Panc1 (cell line): ENCODE results near the gene SLC6A12. TPM values are rescaled to one million over a fixed set of nuclear protein-coding genes. Genes with fewer than 3 reads are reported as not detected.

Experiments used
- ATAC-seq: fragments of 200-7000 bp; cut with Tn5 transposase; 2 replicates; pipeline ENCODE4 v1.9.1; 2020; ENCODE audit warnings: mild to moderate bottlenecking, moderate library complexity
- BruUV-seq: library from RNA; stranded (reverse); fragments of 400-500 nt; replicated peaks from 2 replicates; lab custom pipeline; 2021; lab: Mats Ljungman, UMichigan
- CTCF ChIA-PET: fragments of 300-600 bp; sonication (Branson Sonifier 250); formaldehyde crosslinking; loops from one replicate; lab custom pipeline; 2022; ENCODE audit warnings: antibody characterized with exemption; lab: Charles Lee
- POLR2A ChIA-PET: fragments of 300-600 bp; sonication (Branson Sonifier 250); formaldehyde crosslinking; loops from one replicate; lab custom pipeline; 2022; ENCODE audit warnings: antibody characterized with exemption; lab: Charles Lee
- DNase-seq: peaks from one replicate; pipeline ENCODE4 v3.0.0-alpha.2; 2010; ENCODE audit warnings: low read depth, low spot score
- H3K27ac ChIP-seq: 2 replicates; pipeline ENCODE4 v1.5.1; 2011; ENCODE audit warnings: mild to moderate bottlenecking, low read length, inconsistent platforms
- H3K27me3 ChIP-seq: fragments of 200-500 bp; sonication (Bioruptor generic); 2 replicates; pipeline ENCODE4 v1.6.0; 2014; ENCODE audit warnings: low read length, inconsistent platforms; ENCODE audit not compliant: control insufficient read depth, insufficient read depth
- H3K36me3 ChIP-seq: fragments of 200-500 bp; sonication (Bioruptor generic); 2 replicates; pipeline ENCODE4 v1.5.1; 2014; ENCODE audit warnings: inconsistent platforms, mild to moderate bottlenecking, low read length, moderate library complexity; ENCODE audit not compliant: control insufficient read depth, insufficient read depth
- H3K4me1 ChIP-seq: 2 replicates; pipeline ENCODE4 v1.5.1; 2011; ENCODE audit warnings: inconsistent platforms, mild to moderate bottlenecking, low read length, moderate library complexity; ENCODE audit not compliant: control insufficient read depth, insufficient read depth
- H3K4me3 ChIP-seq, 2 experiments: 2 replicates each; pipeline ENCODE4 v1.5.1; 2011 to 2012; ENCODE audit warnings: low read depth in 2 of 2, low read length in 2 of 2, mild to moderate bottlenecking in 2 of 2, inconsistent platforms in 1 of 2, moderate library complexity in 1 of 2
- H3K9me3 ChIP-seq: fragments of 200-500 bp; sonication (Bioruptor generic); 2 replicates; pipeline ENCODE4 v1.5.1; 2014; ENCODE audit warnings: low read depth, mild to moderate bottlenecking, inconsistent platforms, low read length, moderate library complexity; ENCODE audit not compliant: control insufficient read depth, insufficient read depth
- POLR2AphosphoS5 ChIP-seq: IDR thresholded peaks from 2 replicates; pipeline ENCODE4 v1.6.1; 2012; ENCODE audit warnings: mild to moderate bottlenecking, low read depth, low read length, moderate library complexity
- SIN3A ChIP-seq: IDR thresholded peaks from 2 replicates; pipeline ENCODE4 v1.6.1; 2012; ENCODE audit warnings: low read depth, mild to moderate bottlenecking, low read length, moderate library complexity, borderline replicate concordance; ENCODE audit not compliant: insufficient read depth
- TCF7L2 ChIP-seq: IDR thresholded peaks from 2 replicates; pipeline ENCODE4 v1.6.1; 2011; ENCODE audit warnings: mild to moderate bottlenecking, low read depth, low read length, inconsistent platforms
- in situ Hi-C: cut with HindIII; loops from 2 replicates; pipeline ENCODE4 v1.10.0; 2016; ENCODE audit warnings: low sequenced_read_pairs, low pct_unique_long_range_greater_than_20kb
- intact Hi-C: fragments of 100-400 bp; cut with micrococcal nuclease; formaldehyde crosslinking; loops from one replicate; pipeline ENCODE4 v1.10.0; 2022; ENCODE audit not compliant: unreplicated experiment
- total RNA-seq: library from RNA; stranded (reverse); gene quantifications from one replicate; pipeline ENCODE4 v1.2.1, GENCODE V29; 2021; ENCODE audit not compliant: unreplicated experiment
- TF ChIP-seq, protein P1 (sequence below): fragments of 450-650 bp; IDR thresholded peaks from 2 replicates; pipeline ENCODE4 v1.5.1; 2017; ENCODE audit warnings: mild to moderate bottlenecking
- TF ChIP-seq, protein P2 (sequence below), 2 experiments: IDR thresholded peaks; 2 replicates each; pipeline ENCODE4 v1.6.1; 2011 to 2012; ENCODE audit warnings: low read depth in 2 of 2, control low read depth in 1 of 2, low read length in 1 of 2, mild to moderate bottlenecking in 1 of 2, moderate library complexity in 1 of 2; ENCODE audit not compliant: insufficient read depth in 1 of 2

Gene SLC6A12
- total RNA-seq, 1 experiment from 2014 or later, result 1.0 TPM

- Histone ChIP-seq H3K27me3 (no peaks in the 10 kb centered on the region), H3K4me3 (no peak overlapping the region), H3K9me3 (no peaks in the 10 kb centered on the region), H3K36me3 (no peaks in the 10 kb centered on the region), H3K4me1 (no peaks in the 10 kb centered on the region), H3K27ac (no peak overlapping the region)
- TF ChIP-seq SIN3A (no peak), POLR2AphosphoS5 (no peak), TCF7L2 (no peak)
- TF ChIP-seq, protein P1, sequence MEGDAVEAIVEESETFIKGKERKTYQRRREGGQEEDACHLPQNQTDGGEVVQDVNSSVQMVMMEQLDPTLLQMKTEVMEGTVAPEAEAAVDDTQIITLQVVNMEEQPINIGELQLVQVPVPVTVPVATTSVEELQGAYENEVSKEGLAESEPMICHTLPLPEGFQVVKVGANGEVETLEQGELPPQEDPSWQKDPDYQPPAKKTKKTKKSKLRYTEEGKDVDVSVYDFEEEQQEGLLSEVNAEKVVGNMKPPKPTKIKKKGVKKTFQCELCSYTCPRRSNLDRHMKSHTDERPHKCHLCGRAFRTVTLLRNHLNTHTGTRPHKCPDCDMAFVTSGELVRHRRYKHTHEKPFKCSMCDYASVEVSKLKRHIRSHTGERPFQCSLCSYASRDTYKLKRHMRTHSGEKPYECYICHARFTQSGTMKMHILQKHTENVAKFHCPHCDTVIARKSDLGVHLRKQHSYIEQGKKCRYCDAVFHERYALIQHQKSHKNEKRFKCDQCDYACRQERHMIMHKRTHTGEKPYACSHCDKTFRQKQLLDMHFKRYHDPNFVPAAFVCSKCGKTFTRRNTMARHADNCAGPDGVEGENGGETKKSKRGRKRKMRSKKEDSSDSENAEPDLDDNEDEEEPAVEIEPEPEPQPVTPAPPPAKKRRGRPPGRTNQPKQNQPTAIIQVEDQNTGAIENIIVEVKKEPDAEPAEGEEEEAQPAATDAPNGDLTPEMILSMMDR, result no peak
- TF ChIP-seq, protein P2, sequence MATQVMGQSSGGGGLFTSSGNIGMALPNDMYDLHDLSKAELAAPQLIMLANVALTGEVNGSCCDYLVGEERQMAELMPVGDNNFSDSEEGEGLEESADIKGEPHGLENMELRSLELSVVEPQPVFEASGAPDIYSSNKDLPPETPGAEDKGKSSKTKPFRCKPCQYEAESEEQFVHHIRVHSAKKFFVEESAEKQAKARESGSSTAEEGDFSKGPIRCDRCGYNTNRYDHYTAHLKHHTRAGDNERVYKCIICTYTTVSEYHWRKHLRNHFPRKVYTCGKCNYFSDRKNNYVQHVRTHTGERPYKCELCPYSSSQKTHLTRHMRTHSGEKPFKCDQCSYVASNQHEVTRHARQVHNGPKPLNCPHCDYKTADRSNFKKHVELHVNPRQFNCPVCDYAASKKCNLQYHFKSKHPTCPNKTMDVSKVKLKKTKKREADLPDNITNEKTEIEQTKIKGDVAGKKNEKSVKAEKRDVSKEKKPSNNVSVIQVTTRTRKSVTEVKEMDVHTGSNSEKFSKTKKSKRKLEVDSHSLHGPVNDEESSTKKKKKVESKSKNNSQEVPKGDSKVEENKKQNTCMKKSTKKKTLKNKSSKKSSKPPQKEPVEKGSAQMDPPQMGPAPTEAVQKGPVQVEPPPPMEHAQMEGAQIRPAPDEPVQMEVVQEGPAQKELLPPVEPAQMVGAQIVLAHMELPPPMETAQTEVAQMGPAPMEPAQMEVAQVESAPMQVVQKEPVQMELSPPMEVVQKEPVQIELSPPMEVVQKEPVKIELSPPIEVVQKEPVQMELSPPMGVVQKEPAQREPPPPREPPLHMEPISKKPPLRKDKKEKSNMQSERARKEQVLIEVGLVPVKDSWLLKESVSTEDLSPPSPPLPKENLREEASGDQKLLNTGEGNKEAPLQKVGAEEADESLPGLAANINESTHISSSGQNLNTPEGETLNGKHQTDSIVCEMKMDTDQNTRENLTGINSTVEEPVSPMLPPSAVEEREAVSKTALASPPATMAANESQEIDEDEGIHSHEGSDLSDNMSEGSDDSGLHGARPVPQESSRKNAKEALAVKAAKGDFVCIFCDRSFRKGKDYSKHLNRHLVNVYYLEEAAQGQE (IDR thresholded peaks at IDR 0.05; ENCODE audit: insufficient read depth in 1 of 2, low read depth in 2 of 2, low read length in 1 of 2), result no peak
- in situ Hi-C loops (no loop called here), intact Hi-C loops (no loop called here)
- POLR2A ChIA-PET, result no interaction called here
- ATAC-seq, result no peak
- BruUV-seq, result no TSS peak
- CTCF ChIA-PET, result no interaction called here
- no peak for DNase-seq
Measured at GRCh38 chr12:166425-167075, 47.4 kb downstream of the SLC6A12 start.

- in situ Hi-C loops (no loop called here), intact Hi-C loops (no loop called here)
- no peak overlapping the region for H3K27ac ChIP-seq
- no TSS peak for BruUV-seq
- no peak overlapping the region for H3K4me3 ChIP-seq
- POLR2A ChIA-PET, result no interaction called here
- DNase-seq (no peak), ATAC-seq (no peak)
- no peaks in the 10 kb centered on the region for H3K27me3 ChIP-seq
- H3K36me3 ChIP-seq, result no peaks in the 10 kb centered on the region
- H3K4me1 ChIP-seq, result no peaks in the 10 kb centered on the region
- no peaks in the 10 kb centered on the region for H3K9me3 ChIP-seq
- CTCF ChIA-PET, result no interaction called here
- no peak for TF ChIP-seq POLR2AphosphoS5
- no peak for TF ChIP-seq TCF7L2
- TF ChIP-seq, protein P1, result no peak
- TF ChIP-seq, protein P2 (IDR thresholded peaks at IDR 0.05; ENCODE audit: insufficient read depth in 1 of 2, low read depth in 2 of 2, low read length in 1 of 2), result no peak
- TF ChIP-seq SIN3A, result no peak
Measured at GRCh38 chr12:165862-166368, 48.0 kb downstream of the SLC6A12 start.
